Measurements from ENCODE around the gene SHISA6.

Gene SHISA6

DNA sequence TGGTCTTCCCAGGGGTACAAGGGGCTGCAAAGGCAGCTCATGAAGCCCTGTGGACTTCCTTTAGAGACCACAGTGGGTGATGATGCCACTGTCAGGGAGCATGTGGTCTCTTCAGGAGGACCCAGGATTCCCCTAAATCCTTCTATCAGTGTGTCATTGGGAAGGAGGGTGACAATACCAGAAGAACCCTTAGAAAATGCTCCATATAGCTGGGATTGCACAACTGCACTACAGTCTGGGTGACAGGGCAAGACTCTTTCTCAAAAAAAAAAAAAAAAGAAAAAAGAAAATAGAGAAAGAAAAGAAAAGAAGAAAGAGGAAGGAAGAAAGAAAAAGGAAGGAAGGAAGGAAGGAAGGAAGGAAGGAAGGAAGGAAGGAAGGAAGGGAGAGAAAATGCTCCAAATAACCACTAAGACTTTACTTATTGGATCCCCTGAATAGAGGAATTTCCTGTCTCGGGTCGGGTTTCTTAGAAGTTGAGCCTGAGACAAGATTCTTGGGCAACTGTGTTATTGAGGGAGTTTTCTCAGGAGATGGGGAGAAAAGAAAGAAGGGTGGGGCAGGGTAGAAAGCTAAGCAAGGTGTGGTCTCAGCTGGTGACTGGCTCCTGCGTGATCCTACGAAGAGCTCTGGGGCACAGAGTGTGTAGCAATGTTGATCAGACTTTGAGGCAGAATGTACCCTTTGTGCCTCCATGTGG is 274.1 kb downstream of the SHISA6 start:
- no peak for DNase-seq (ENCODE audit: low read depth in 3 of 3, low spot score in 1 of 3)

DNA sequence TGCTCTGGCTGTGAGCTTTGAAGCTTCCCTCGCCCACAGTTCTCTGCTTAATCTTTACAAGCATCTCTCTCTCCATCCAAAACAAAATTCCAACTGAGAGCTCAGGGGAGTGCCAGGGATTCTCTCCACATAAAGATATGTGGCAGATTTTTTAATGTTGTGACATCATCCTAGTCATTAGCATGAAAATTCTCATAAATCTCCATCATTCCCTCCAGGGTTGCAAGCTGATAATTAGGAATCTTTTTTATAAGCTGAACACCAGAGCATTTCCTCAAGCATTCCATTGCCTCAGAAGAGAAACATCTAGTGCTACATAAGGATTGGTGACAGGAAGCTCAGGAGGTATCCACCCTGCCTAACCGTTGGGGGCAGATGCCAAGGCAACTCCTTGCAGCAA is 274.9 kb downstream of the SHISA6 start:
- DNase-seq (ENCODE audit: low read depth in 3 of 3, low spot score in 1 of 3) = no peak

DNA sequence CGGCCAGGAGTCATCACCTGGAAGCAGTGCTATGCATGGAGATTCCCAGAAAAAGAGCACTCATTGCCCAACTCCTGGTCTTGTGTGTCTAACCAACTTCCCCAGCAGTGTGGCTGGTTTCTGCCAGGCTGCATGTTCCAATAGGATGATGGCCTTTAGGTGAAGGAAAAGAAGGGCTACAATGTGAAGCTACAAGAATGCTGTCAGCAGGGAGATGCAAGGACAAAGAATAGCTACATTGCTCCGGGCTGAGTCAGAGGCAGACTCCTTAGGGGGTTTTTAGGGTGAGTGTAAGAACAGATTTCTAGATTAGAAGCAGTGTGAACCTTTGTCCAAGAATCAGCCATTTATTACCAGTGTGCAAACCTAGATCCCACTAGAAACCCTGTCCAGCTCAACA is 294.2 kb downstream of the SHISA6 start:
- DNase-seq (ENCODE audit: low read depth in 3 of 3, low spot score in 1 of 3) = no peak

DNA sequence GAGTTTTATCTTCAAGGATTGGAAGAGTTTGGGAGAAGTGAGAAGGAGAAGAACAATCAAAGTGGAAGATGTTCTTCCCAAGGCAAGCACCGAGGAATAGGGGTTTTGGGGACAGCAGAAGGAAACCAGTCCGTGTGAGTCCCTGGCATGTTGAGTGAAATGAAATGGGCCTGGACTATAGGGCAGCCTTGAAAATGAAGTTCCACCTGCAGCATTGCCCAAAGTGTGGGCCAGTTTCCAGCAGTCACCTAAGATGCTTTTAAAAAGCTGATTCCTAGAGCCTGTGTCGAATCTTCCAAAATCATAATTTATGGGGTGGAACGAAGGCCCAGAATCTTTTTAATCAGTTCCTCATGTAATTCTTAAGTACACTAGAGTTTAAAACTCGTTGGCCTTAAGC is 297.4 kb downstream of the SHISA6 start:
- DNase-seq (ENCODE audit: low read depth in 3 of 3, low spot score in 1 of 3) = no peak

DNA sequence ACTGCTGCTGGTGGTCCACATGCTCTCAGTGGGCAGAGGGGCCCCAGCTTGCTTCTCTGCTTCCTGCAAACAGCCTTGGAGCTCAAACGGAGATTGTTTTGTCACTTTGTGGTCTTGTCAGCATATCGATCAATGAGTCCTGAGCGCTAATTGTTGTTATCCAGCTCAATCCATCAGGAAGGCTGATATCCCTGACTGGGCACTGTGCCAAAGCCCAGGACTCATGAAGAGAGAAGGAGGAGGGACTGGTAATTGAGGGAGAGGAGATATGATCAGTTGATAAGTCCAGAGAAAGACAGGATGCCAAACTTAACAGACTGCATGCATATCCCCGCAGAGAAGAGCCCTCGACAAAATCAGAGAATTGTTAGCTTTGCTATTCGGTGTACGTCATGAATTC is 298.6 kb downstream of the SHISA6 start:
- no peak for DNase-seq (ENCODE audit: low read depth in 3 of 3, low spot score in 1 of 3)

DNA sequence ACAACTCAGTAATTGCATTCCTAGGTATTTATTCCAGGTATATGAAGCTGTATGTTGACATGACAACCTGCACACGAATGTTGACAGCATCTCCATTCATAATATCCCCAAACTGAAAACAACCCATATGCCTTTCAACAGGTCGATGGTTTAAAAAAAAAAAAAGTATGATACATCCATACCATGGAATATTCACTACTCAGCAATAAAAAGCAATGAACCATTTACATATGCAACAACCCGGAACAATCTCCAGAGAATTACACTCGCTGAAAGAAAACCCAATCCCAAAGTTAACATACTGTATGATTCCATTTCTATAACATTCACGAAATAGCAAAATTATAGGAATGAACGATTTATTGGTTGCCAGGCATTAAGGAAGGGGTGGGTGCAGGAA is 304.0 kb downstream of the SHISA6 start:
- DNase-seq (ENCODE audit: low read depth in 3 of 3, low spot score in 1 of 3) = no peak

DNA sequence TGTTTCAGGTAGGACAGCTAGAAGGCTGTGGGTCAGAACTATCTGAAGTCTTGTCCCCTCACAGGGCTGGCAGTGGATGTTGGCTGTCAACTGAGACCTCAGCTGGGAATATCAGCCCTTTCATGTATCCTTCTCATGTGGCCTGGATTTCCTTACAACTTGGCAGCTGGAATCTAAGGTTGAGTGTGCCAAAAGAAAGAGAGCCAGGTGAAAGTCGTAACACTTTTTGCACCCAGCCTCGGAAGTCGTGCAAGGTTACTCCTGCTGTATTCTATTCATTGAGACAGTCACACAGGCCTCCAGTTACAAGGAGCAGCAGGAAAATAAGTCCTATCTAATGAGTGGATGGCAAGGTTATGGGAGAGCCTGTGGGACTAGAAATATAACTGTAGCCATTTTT is 304.7 kb downstream of the SHISA6 start:
- no peak for DNase-seq (ENCODE audit: low read depth in 3 of 3, low spot score in 1 of 3)

DNA sequence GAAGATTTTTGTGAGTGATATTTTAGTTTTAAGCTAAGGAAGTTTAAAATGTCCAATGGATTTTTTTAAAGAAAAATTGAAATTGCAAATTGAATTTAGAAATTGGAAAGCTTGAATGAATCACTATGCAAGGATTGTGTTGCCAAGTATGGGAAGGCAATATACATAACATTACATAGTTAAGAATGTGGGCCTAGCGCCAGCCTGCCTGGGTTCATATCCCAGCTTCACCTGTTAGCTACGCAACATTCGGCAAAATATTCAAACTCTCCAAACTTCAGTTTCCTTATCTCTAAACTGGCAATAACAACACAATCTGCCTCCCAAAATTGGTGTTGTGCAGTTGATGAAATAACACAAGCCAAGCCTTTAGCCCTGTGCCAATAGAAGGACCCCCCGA is 306.8 kb downstream of the SHISA6 start:
- no peak for DNase-seq (ENCODE audit: low read depth in 3 of 3, low spot score in 1 of 3)

DNA sequence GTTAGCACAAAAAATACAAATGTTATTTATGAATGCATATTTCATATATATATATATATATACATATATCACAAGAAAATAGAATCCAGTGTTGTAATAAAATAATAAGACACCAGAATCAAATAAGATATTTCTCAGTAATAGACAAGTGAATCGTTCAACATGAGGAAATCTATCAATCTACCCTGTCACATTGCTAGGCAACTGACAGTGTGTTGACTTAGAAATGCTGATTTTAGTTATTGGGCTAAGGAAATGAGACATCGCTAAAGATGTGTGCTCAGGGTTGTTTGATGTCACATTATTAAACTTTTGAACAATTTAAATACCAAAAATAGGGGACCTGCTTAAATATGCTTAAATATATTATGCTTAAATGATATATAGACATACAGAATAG is 307.4 kb downstream of the SHISA6 start:
- no peak for DNase-seq (ENCODE audit: low read depth in 3 of 3, low spot score in 1 of 3)

DNA sequence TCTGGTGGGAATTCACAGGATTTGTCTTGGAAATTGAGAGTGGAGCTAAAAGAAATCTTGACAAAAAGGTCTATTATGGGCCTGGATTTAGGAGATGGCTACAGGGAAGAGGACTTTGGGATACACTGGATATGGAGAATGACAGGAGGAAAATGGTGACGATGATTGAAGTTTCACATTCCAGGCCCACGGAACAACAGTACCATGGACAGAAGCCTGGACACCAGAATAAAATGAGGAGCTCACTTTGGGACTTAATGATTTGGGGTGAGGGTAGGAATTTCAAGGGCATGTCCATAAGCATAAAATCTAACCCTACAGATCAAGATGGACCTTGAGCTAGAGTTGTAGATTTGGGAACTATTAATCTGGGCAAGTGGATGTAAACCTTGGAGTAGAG is 309.4 kb downstream of the SHISA6 start:
- no peak for DNase-seq (ENCODE audit: low read depth in 3 of 3, low spot score in 1 of 3)

DNA sequence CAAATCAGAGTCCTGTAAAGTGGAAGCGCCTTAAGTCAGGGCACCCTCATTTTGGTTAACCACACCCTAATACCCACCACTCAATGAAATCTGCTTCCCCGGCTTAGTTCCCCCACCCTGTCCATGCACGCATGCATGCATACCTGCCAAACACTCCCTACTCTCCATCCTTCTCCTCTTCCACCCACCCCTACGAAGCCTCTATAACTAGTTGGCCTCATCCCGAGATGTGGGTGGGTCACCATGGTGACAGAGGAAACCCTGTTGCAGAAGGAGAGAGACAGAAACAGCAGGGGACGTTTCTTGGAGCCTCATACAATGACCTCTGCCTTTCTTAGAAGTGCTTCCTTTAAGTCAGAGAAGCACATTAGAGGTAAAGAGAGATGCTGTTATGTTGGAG is 310.4 kb downstream of the SHISA6 start:
- DNase-seq (ENCODE audit: low read depth in 3 of 3, low spot score in 1 of 3) = no peak

DNA sequence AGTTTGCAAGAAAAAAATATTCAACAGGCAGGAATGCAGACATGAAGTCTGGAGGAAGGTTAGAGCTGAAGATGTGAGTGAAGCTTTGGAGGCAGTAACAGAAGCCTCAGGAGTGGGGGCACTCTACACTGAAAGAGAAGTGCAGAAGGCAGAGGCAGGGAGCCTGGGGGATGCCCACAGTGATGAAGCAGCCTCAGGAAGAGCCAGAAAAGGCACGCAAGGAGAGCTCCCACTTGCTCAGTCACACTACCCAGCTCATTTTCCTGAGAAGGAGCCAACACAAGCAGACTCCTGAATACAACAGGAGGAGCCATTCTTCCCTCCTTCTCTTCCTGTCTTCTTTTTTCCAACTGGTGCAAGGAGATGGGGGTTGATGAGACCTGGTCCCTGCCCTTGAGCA is 312.1 kb downstream of the SHISA6 start:
- no peak for DNase-seq (ENCODE audit: low read depth in 3 of 3, low spot score in 1 of 3)

DNA sequence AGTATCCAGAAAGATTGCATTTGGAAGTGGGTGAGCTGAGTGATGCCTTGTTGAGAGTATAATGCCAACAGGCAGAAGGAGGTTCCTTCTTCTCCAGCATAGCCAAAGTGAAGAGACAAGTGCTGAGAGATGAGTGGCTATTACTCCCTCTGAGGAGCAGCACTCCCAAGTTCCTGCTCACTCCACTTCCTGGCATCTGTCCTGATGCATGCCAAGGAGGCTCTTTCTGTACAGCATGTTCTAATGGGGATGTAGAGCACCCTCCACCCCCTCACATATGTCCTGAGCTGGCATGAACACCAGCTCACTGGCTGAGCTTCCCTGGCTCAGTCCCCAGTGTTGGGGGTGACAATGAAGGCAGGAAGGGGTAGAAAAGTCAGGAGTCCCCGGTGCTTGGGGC is 313.0 kb downstream of the SHISA6 start:
- DNase-seq (ENCODE audit: low read depth in 3 of 3, low spot score in 1 of 3) = no peak

DNA sequence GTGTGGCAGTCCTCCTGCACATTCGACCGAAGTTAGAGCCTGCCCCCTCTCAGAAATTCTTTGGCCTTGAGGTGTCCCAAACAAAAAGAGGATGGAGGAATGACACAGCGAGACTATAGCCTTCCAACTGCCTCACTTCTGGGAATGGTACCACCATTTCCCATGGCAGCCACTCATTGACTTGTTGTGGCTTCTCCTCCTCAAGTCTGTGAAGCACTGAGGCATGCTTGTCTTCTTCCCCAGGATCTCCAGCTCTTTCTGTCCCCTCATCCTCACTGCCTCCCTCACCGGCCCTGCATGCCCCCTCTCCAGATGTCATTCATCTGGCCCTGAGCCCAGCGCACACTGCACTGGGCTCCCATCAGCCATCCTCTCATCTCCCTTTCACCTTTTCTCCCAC is 313.5 kb downstream of the SHISA6 start:
- no peak for DNase-seq (ENCODE audit: low read depth in 3 of 3, low spot score in 1 of 3)

DNA sequence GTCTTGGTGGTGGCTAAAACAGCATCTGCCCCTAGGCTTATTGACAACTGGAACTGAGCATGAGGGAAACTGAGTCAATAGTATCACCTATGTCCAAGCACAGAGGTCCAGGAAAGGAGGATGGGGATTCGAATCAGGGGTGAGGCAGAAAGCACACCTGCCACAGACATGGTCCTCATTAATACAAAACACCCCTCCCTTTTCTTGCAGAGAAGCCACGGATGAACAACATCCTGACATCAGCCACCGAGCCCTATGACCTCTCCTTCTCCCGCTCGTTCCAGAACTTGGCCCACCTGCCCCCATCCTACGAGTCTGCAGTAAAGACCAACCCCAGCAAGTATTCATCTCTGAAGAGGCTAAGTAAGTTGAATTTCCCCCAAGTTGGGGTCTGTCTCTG is 314.5 kb downstream of the SHISA6 start:
- no peak for DNase-seq (ENCODE audit: low read depth in 3 of 3, low spot score in 1 of 3)

DNA sequence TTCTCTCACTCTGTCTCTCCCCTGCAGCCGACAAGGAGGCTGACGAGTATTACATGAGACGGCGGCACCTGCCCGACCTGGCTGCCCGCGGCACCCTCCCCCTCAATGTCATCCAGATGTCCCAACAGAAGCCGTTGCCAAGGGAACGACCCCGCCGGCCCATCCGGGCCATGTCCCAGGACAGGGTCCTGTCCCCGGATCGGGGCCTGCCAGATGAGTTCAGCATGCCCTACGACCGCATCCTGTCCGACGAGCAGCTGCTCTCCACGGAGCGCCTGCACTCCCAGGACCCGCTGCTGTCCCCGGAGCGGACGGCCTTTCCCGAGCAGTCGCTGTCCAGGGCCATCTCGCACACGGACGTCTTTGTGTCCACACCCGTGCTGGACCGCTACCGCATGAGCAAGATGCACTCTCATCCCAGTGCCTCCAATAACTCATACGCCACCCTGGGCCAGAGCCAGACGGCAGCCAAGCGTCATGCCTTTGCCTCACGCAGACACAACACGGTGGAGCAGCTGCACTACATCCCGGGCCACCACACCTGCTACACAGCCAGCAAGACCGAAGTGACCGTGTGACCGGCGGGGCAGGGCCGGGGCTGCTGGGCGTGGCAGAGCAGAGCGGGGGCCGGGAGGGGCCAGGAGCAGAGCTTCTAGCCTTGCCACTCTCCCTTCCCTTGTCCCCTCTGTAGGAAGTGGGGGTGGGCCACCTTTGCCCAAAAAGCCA is 316.9 kb downstream of the SHISA6 start:
- no peak for DNase-seq (ENCODE audit: low read depth in 3 of 3, low spot score in 1 of 3)

DNA sequence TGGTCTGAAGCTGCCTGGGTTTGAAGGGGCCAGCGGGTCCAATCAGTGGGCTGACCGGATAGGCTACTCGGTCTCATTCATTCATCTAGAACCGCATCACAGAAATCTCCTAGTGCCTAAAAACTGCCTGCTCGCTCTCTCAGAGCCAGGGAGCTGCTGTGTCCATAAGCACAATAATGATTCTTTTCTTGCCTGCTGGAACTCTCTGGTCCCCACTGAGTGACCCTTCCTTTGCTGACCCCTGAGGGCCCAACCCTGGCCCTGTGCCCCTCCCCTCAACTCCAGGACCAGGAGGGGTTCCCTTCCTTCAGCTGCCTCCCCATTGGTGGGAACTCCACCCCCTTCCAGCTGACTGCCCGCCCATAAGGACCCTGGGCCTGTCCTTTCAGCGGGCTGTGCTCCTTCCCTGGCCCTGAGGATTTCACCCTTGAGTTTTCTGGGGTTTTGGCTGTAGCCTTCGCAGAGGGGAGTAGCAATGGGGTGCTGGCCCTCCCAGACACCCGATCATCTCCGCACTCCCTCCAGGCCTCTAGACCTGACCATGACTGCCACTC is 317.7 kb downstream of the SHISA6 start:
- no peak for DNase-seq (ENCODE audit: low read depth in 3 of 3, low spot score in 1 of 3)

DNA sequence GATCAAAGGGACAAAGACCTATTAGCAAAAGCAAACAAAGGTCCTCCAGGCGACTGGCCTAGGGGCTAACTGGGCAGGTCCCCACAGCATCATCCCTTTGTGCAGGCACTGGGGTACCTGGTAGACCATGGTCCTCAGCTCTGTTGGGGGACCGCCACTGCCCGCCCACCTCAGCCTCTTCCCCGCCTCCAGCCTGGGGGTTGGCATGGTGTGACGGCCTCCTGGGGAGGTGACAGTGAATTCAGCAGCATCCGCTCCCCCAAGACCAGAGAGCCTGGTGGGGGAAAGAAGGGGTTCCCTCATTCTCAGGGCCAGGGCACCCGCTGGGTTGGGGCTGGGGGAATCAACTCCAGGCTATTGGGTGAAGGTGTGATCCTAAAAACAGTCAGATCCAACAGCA is 318.6 kb downstream of the SHISA6 start:
- DNase-seq (ENCODE audit: low read depth in 3 of 3, low spot score in 1 of 3) = no peak

DNA sequence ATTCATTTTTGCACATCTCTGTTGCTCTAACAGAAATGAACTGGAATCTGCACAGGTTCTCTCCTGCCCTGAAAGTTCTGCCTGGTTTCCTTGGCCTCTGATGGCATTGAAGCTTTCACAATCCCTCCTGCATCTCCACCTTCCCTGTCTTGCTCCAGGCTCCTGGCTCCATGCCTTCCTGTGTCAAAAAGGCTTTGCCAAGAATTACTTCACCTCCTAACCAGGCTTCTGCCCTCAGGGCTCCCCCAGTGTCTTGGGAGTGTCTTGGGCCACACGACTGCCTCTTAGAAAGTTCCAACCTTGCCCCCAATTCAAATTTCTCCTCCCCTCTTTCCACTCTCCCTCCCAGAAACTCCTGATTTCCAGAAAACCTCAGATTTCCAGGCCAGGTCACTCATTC is 320.3 kb downstream of the SHISA6 start:
- no peak for DNase-seq (ENCODE audit: low read depth in 3 of 3, low spot score in 1 of 3)

DNA sequence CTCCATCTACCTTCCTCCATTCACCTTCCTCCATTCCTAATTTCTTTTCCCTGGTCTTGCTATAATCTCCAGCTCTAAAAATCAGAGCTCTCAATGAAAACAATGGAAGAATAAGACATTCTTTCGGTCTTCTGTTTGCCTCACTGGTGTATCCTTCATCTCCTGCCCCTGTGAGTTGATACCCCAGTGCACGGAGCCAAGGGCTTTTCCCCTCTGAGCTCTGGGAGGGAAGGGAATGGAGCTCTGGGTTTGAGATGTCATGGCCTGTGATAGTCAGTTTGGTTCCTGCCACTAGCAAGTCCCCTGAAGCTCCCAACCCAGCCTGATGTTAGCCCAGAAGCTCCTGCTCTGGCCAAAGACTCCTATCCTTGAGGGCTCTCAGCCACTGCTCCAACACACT is 320.7 kb downstream of the SHISA6 start:
- no peak for DNase-seq (ENCODE audit: low read depth in 3 of 3, low spot score in 1 of 3)

DNA sequence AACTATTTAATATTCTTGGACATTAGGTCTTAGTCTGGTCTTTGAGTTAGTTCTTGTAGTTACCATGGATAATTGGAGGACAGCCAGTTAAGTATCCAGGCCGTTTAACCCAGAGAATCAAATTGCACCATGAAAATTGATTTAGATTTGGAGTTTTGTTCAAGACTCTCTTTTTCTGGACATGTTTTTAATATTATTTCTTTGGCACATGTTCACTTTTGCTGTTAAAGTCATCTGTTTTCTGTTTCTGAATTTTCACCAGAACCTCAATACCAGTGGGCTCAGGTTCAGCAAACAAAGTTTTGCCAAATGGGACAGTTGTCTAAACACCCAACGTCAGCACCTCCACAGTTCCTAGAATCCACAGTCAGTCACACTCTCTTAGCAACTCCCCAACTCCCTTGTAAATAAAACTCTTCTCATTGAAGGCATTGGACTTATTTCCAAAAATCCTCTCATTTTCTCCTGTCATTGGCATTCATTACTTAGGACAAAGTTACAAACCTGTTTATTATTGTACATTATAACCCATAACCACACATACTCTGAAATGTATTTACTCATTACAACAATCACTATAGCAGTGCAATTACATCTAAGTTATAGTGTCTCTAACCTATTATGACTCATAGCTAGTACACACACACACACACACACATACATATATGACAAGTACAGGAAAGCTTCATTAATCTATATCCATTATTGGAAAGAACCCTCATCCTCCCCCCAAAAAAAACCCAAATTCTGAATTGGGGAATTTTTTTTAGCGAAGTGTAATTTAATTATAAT is 323.8 kb downstream of the SHISA6 start:
- no peak for DNase-seq (ENCODE audit: low read depth in 3 of 3, low spot score in 1 of 3)

DNA sequence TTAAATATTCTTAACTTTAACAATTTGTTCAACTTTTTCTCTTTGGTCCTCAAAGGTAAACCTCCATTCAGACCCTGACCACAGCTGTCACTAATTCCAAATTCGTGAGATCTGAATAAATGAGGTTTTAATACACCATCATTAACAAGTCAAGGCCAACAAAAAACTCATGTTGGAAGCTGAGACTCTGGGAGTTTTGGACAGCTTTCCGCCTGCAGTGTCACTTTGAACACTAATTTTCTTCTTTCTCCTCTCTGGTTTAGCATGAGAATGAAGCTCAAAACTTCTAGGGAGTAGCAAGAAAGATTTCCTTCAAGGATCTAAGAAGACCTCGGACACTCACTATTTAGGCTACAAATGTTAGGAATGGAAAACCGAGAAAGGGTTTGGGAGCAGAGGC is 324.6 kb downstream of the SHISA6 start:
- DNase-seq (ENCODE audit: low read depth in 3 of 3, low spot score in 1 of 3) = no peak
